Endothelial cell of umbilical vein (primary cell): ENCODE data around the gene EFCAB8. TPM values are rescaled to one million over a fixed set of nuclear protein-coding genes. Genes with fewer than 3 reads are reported as not detected.

Experiments
- BruUV-seq: library from RNA; stranded (reverse); fragments of 400-500 nt; replicated peaks from 2 replicates; lab custom pipeline; 2021; lab: Mats Ljungman, UMichigan
- CTCF ChIA-PET: fragments of 300-600, 350-600 bp; sonication (Branson Sonifier 250); formaldehyde crosslinking; loops from one replicate; lab custom pipeline; 2021; ENCODE audit warnings: antibody characterized with exemption, inconsistent platforms; lab: Charles Lee
- POLR2A ChIA-PET: fragments of 300-600, 350-600 bp; sonication (Branson Sonifier 250); formaldehyde crosslinking; loops from one replicate; lab custom pipeline; 2021; ENCODE audit warnings: antibody characterized with exemption, inconsistent platforms; lab: Charles Lee
- DNase-seq: peaks from one replicate; pipeline ENCODE4 v3.0.0-alpha.2; 2011; ENCODE audit warnings: low read depth, low spot score
- FAIRE-seq: peaks from 2 replicates; lab custom pipeline; 2011; peaks lifted over from hg19 to GRCh38; lab: Jason Lieb, UNC
- H2AFZ ChIP-seq: 2 replicates; pipeline ENCODE4 v1.6.0; 2012; ENCODE audit warnings: low read depth, low read length, control low read depth, inconsistent platforms
- H3K27ac ChIP-seq: 2 replicates; pipeline ENCODE4 v1.5.1; 2011; ENCODE audit warnings: low read depth, mild to moderate bottlenecking, control low read depth, low read length, moderate library complexity; ENCODE audit not compliant: insufficient read depth
- H3K27me3 ChIP-seq, 2 experiments: 2 replicates each; pipeline versions ENCODE4 v1.6.0 to v1.6.1; 2011; ENCODE audit warnings: low read length in 2 of 2, mixed read lengths in 1 of 2; ENCODE audit not compliant: control insufficient read depth in 2 of 2, insufficient read depth in 2 of 2
- H3K36me3 ChIP-seq, 2 experiments: 2 replicates in 1 of 2; 3 replicates in 1 of 2; pipeline ENCODE4 v1.5.1; 2011; ENCODE audit warnings: low read length in 2 of 2, mild to moderate bottlenecking in 1 of 2, moderate library complexity in 1 of 2; ENCODE audit not compliant: control insufficient read depth in 2 of 2, insufficient read depth in 2 of 2; ENCODE audit errors: extremely low read depth in 1 of 2
- H3K4me1 ChIP-seq: 3 replicates; pipeline ENCODE4 v1.5.1; 2011; ENCODE audit warnings: mild to moderate bottlenecking, low read length; ENCODE audit not compliant: control insufficient read depth, insufficient read depth; ENCODE audit errors: extremely low read depth
- H3K4me2 ChIP-seq: 2 replicates; pipeline ENCODE4 v1.6.1; 2011; ENCODE audit warnings: low read length, control low read depth, mixed read lengths; ENCODE audit not compliant: insufficient read depth
- H3K4me3 ChIP-seq, 3 experiments: fragments of 200-600 bp in 1 of 3; sonication (generic), shearing (Covaris generic) in 1 of 3; replicated peaks in 1 of 3; 2 replicates each; pipeline ENCODE4 v1.5.1; 2011 to 2016; ENCODE audit warnings: control low read depth in 3 of 3, low read length in 3 of 3, mild to moderate bottlenecking in 2 of 3, inconsistent platforms in 1 of 3, low read depth in 1 of 3, moderate library complexity in 1 of 3; ENCODE audit not compliant: insufficient read depth in 1 of 3
- H3K79me2 ChIP-seq: 2 replicates; pipeline ENCODE4 v1.6.0; 2012; ENCODE audit warnings: low read length, inconsistent platforms; ENCODE audit not compliant: control insufficient read depth, insufficient read depth
- H3K9ac ChIP-seq: replicated peaks from 2 replicates; pipeline ENCODE3; 2011; ENCODE audit warnings: low read length, control low read depth; ENCODE audit not compliant: insufficient read depth; ENCODE audit errors: extremely low read depth
- H3K9me1 ChIP-seq: replicated peaks from 3 replicates; pipeline ENCODE4 v1.6.0; 2011; ENCODE audit warnings: mild to moderate bottlenecking, low read length; ENCODE audit not compliant: control insufficient read depth, insufficient read depth; ENCODE audit errors: extremely low read depth
- H3K9me3 ChIP-seq: replicated peaks from 2 replicates; pipeline ENCODE4 v1.5.1; 2012; ENCODE audit warnings: low read length, inconsistent platforms; ENCODE audit not compliant: control insufficient read depth, insufficient read depth
- H4K20me1 ChIP-seq: replicated peaks from 2 replicates; pipeline ENCODE3; 2011; ENCODE audit warnings: mild to moderate bottlenecking, low read length; ENCODE audit not compliant: control insufficient read depth, insufficient read depth; ENCODE audit errors: extremely low read depth
- EZH2 ChIP-seq: IDR thresholded peaks from 2 replicates; pipeline ENCODE4 v1.6.1; 2012; ENCODE audit warnings: borderline replicate concordance, low read depth, mild to moderate bottlenecking, moderate library complexity, low read length, inconsistent platforms; ENCODE audit not compliant: severe bottlenecking
- FOS ChIP-seq: IDR thresholded peaks from 2 replicates; pipeline ENCODE4 v1.6.1; 2011; ENCODE audit warnings: mild to moderate bottlenecking, low read length, moderate library complexity, borderline replicate concordance; ENCODE audit not compliant: insufficient read depth
- GATA2 ChIP-seq: IDR thresholded peaks from 2 replicates; pipeline ENCODE4 v1.7.0; 2011; ENCODE audit warnings: low read depth, mild to moderate bottlenecking, moderate library complexity, mixed read lengths, low read length; ENCODE audit not compliant: insufficient read length, insufficient read depth
- JUN ChIP-seq: IDR thresholded peaks from 2 replicates; pipeline ENCODE4 v1.6.1; 2011; ENCODE audit warnings: borderline replicate concordance, low read depth; ENCODE audit not compliant: insufficient read length, insufficient read depth
- MAX ChIP-seq: IDR thresholded peaks from 2 replicates; pipeline ENCODE4 v1.6.1; 2011; ENCODE audit not compliant: insufficient read depth, insufficient read length
- MYC ChIP-seq: IDR thresholded peaks from one replicate; pipeline ENCODE4 v1.6.1; 2011; ENCODE audit warnings: mild to moderate bottlenecking, low read depth, low read length
- POLR2A ChIP-seq: IDR thresholded peaks from 2 replicates; pipeline ENCODE4 v1.6.1; 2012; ENCODE audit warnings: low read depth, mild to moderate bottlenecking, control low read depth, low read length
- POLR2AphosphoS5 ChIP-seq: IDR thresholded peaks from 2 replicates; pipeline ENCODE4 v1.6.1; 2012; ENCODE audit warnings: low read depth, mild to moderate bottlenecking, control low read depth, low read length, moderate library complexity; ENCODE audit not compliant: insufficient read depth
- dilution Hi-C: fragments of 300-500 bp; cut with MboI; formaldehyde crosslinking; loops from one replicate; pipeline ENCODE4 v1.15.0; 2019; ENCODE audit warnings: low sequenced_read_pairs; ENCODE audit not compliant: extremely low pct_ligation_motif_present
- intact Hi-C: fragments of 100-400 bp; cut with micrococcal nuclease; formaldehyde crosslinking; loops from one replicate; pipeline ENCODE4 v1.10.0; 2022
- polyA plus RNA-seq, 4 experiments: library from polyadenylated mRNA; depleted of rRNA in 3 of 4; stranded (reverse) in 3 of 4; unstranded in 1 of 4; fragments of >200 nt; gene quantifications; 2 replicates each; pipeline versions ENCODE4 v1.2.1 to v1.2.3, GENCODE V29; 2011 to 2012; ENCODE audit warnings: missing spikeins in 1 of 4
- total RNA-seq: library from RNA; stranded (reverse); gene quantifications from 2 replicates; pipeline ENCODE4 v1.2.3, GENCODE V29; 2021
- TF ChIP-seq, protein P1 (sequence below), 2 donors: IDR thresholded peaks; 1 replicate in 1 of 2; 2 replicates in 1 of 2; pipeline ENCODE4 v1.5.1; 2011; ENCODE audit warnings: low read length in 2 of 2, mild to moderate bottlenecking in 2 of 2, moderate library complexity in 2 of 2, control low read depth in 1 of 2, inconsistent platforms in 1 of 2, low read depth in 1 of 2; ENCODE audit not compliant: insufficient read depth in 1 of 2; ENCODE audit errors: extremely low read depth in 1 of 2

The EFCAB8 gene
- total and polyA plus RNA-seq, 2 donors (not counting 3 experiments of a cell fraction or from before 2014, with no cell fraction given): 0.01 to 0.31 TPM

DNA sequence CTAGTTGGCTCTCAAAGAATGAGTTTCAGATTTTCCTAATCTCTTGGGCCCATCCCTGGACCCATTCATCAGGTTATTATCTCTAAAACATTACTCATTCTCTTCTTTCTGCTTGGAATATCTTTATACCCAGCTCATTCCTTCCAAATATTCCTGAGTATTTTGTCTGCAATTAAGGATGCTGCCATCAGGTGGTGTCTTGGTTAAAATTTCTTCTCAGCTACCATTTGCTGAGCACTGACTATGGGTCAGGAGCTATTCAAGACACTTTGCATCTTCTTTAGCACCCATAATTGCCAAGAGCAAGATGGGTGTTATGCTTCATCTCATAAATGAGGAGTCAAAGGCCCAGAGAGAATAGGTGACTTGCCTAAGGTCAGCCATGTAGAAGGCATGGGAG lies 137.1 kb downstream of the EFCAB8 start:
- POLR2A ChIA-PET: no interaction called here
- H2AFZ ChIP-seq: no peak overlapping the region
- no peaks in the 10 kb centered on the region for H3K79me2 ChIP-seq
- BruUV-seq: no TSS peak
- dilution Hi-C loops: no loop called here
- H4K20me1 ChIP-seq: no peaks in the 10 kb centered on the region
- H3K9me1 ChIP-seq: no peaks in the 10 kb centered on the region
- no peaks in the 10 kb centered on the region for H3K36me3 ChIP-seq
- no peak overlapping the region for H3K4me2 ChIP-seq
- intact Hi-C loops: no loop called here
- CTCF ChIA-PET: interaction anchor here (0.7 to 1.5 kb wide), 3 partner anchors 9 to 216 kb away, joined by 4 to 9 read pairs (median 4); partner anchors contain the start of gene SUN5
- H3K4me3 ChIP-seq: no peak overlapping the region
- FAIRE-seq: no peak
- H3K9ac ChIP-seq: no peak overlapping the region
- no peaks in the 10 kb centered on the region for H3K9me3 ChIP-seq
- no peaks in the 10 kb centered on the region for H3K4me1 ChIP-seq
- H3K27me3 ChIP-seq: peaks cover 2 to 4% of the 10 kb centered on the region in 2 experiments
- H3K27ac ChIP-seq: no peak overlapping the region
- DNase-seq: no peak
- TF ChIP-seq FOS (no peak), POLR2AphosphoS5 (no peak), MYC (no peak), MAX (no peak), JUN (no peak), POLR2A (no peak), EZH2 (no peak), GATA2 (no peak)
- TF ChIP-seq, protein P1, sequence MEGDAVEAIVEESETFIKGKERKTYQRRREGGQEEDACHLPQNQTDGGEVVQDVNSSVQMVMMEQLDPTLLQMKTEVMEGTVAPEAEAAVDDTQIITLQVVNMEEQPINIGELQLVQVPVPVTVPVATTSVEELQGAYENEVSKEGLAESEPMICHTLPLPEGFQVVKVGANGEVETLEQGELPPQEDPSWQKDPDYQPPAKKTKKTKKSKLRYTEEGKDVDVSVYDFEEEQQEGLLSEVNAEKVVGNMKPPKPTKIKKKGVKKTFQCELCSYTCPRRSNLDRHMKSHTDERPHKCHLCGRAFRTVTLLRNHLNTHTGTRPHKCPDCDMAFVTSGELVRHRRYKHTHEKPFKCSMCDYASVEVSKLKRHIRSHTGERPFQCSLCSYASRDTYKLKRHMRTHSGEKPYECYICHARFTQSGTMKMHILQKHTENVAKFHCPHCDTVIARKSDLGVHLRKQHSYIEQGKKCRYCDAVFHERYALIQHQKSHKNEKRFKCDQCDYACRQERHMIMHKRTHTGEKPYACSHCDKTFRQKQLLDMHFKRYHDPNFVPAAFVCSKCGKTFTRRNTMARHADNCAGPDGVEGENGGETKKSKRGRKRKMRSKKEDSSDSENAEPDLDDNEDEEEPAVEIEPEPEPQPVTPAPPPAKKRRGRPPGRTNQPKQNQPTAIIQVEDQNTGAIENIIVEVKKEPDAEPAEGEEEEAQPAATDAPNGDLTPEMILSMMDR (IDR thresholded peaks at IDR 0.05; ENCODE audit: extremely low read depth in 1 of 2, insufficient read depth in 1 of 2, low read depth in 1 of 2, low read length in 2 of 2): peak in 1 of 2 donors; percentile 8
